HL-60 (cell line): Measurements from ENCODE around the gene WDR37.
A peak's percentile ranks its signal among the peaks of the same experiment; 100 is the strongest.

ENCODE experiments used
- DNase-seq, 2 experiments: peaks; one replicate each; pipeline ENCODE4 v3.0.0-alpha.2; 2010 to 2020; ENCODE audit warnings: low read depth in 1 of 2, low spot score in 1 of 2
- H3K27ac ChIP-seq: fragments of 250-450 bp; sonication (Bioruptor Pico); replicated peaks from 2 replicates; pipeline ENCODE4 v1.5.1; 2020; ENCODE audit warnings: mild to moderate bottlenecking, moderate library complexity
- H3K27me3 ChIP-seq: fragments of 250-450 bp; sonication (Bioruptor Pico); 2 replicates; pipeline ENCODE4 v1.5.1; 2021; ENCODE audit warnings: mild to moderate bottlenecking, moderate library complexity; ENCODE audit not compliant: insufficient read depth, poor library complexity, severe bottlenecking
- H3K4me3 ChIP-seq: replicated peaks from 2 replicates; pipeline ENCODE4 v1.5.1; 2011; ENCODE audit warnings: mild to moderate bottlenecking, control low read depth, low read length; ENCODE audit not compliant: insufficient read depth
- GABPA ChIP-seq: IDR thresholded peaks from 2 replicates; pipeline ENCODE4 v1.6.1; 2012; ENCODE audit warnings: low read depth
- POLR2AphosphoS5 ChIP-seq: IDR thresholded peaks from 2 replicates; pipeline ENCODE4 v1.6.1; 2012; ENCODE audit warnings: low read depth
- SPI1 ChIP-seq: IDR thresholded peaks from 2 replicates; pipeline ENCODE4 v1.6.1; 2012; ENCODE audit warnings: low read depth, mild to moderate bottlenecking, borderline replicate concordance
- TF ChIP-seq, protein P1 (sequence below): IDR thresholded peaks from one replicate; pipeline ENCODE4 v1.5.1; 2011; ENCODE audit warnings: low read length, control low read depth, inconsistent platforms; ENCODE audit not compliant: insufficient read depth
- TF ChIP-seq, protein P2 (sequence below): IDR thresholded peaks from 2 replicates; pipeline ENCODE4 v1.6.1; 2012; ENCODE audit warnings: low read depth; ENCODE audit not compliant: insufficient replicate concordance

WDR37 gene

DNA sequence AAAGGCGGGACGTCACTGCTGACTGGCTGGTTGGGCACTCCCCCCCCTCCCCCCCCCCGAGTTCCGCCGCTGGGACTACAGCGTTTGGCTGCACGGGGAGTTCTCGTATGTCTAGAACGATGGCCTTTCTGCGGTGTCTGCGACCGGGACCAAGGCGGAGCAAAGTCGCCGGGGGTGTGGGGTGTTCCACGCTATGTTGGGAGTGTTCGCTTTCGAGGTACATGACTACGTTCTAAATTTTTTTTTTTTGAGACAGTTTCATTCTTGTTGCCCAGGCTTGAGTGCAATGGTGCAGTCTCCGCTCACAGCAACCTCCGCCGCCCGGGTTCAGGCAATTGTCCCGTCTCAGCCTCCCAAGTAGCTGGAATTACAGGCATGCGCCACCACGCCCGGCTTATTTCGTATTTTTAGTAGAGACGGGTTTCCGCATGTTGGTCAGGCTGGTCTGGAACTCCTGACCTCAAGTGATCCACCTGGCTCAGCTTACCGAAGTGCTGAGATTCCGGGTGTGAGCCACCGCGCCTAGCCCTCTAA, 6.7 kb upstream of the WDR37 start:
- Histone ChIP-seq H3K27ac (peak overlapping the region; percentile 93), H3K4me3 (peak overlapping the region; percentile 56), H3K27me3 (no peaks in the 10 kb centered on the region)
- no peak for DNase-seq
- TF ChIP-seq SPI1 (no peak), GABPA (no peak), POLR2AphosphoS5 (no peak)
- TF ChIP-seq, protein P1, sequence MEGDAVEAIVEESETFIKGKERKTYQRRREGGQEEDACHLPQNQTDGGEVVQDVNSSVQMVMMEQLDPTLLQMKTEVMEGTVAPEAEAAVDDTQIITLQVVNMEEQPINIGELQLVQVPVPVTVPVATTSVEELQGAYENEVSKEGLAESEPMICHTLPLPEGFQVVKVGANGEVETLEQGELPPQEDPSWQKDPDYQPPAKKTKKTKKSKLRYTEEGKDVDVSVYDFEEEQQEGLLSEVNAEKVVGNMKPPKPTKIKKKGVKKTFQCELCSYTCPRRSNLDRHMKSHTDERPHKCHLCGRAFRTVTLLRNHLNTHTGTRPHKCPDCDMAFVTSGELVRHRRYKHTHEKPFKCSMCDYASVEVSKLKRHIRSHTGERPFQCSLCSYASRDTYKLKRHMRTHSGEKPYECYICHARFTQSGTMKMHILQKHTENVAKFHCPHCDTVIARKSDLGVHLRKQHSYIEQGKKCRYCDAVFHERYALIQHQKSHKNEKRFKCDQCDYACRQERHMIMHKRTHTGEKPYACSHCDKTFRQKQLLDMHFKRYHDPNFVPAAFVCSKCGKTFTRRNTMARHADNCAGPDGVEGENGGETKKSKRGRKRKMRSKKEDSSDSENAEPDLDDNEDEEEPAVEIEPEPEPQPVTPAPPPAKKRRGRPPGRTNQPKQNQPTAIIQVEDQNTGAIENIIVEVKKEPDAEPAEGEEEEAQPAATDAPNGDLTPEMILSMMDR = no peak
- TF ChIP-seq, protein P2, sequence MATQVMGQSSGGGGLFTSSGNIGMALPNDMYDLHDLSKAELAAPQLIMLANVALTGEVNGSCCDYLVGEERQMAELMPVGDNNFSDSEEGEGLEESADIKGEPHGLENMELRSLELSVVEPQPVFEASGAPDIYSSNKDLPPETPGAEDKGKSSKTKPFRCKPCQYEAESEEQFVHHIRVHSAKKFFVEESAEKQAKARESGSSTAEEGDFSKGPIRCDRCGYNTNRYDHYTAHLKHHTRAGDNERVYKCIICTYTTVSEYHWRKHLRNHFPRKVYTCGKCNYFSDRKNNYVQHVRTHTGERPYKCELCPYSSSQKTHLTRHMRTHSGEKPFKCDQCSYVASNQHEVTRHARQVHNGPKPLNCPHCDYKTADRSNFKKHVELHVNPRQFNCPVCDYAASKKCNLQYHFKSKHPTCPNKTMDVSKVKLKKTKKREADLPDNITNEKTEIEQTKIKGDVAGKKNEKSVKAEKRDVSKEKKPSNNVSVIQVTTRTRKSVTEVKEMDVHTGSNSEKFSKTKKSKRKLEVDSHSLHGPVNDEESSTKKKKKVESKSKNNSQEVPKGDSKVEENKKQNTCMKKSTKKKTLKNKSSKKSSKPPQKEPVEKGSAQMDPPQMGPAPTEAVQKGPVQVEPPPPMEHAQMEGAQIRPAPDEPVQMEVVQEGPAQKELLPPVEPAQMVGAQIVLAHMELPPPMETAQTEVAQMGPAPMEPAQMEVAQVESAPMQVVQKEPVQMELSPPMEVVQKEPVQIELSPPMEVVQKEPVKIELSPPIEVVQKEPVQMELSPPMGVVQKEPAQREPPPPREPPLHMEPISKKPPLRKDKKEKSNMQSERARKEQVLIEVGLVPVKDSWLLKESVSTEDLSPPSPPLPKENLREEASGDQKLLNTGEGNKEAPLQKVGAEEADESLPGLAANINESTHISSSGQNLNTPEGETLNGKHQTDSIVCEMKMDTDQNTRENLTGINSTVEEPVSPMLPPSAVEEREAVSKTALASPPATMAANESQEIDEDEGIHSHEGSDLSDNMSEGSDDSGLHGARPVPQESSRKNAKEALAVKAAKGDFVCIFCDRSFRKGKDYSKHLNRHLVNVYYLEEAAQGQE = no peak

DNA sequence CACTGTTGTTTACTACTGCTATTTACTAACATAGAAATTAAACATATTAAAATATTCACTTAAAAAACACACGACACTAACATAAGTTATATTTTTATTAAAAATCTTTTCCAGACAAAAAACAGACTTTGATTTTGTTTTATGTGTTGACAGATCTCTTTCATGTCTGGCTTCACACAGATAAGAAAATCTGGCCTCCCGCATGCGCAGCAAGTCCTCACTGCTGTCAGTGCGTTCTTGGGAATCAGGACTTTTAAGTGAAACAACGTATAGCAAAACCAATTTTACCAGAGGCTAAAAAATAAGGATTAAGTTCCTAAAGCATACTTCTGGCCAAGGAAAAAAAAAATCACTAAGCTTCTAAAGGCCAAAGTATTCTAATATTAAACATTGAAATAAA, 6.0 kb upstream of the WDR37 start:
- no peak for DNase-seq
- peak overlapping the region; percentile 93 for H3K27ac ChIP-seq
- peak overlapping the region; percentile 56 for H3K4me3 ChIP-seq
- no peak for TF ChIP-seq GABPA
- TF ChIP-seq, protein P1 = no peak
- TF ChIP-seq, protein P2 = no peak
- TF ChIP-seq SPI1 = no peak
- TF ChIP-seq POLR2AphosphoS5 = no peak
- no peaks in the 10 kb centered on the region for H3K27me3 ChIP-seq

DNA sequence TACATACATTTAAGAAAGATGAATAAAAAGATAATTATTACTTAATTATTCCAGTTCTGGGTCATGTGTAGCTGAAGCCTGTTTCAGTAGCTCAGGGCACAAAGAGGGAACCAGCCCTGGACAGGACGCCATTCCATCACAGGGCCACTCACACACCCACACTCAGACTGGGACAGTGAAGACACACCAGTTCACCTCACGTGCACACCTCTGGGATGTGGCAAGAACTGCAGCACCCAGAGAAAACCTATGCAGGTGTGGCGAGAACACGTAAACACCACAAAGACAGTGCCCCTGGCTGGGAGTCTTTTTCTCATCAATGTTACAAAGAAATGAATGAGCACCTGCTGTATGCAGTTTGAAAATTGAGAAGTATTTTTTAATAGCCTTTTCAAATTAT, 5.6 kb upstream of the WDR37 start:
- peak in 1 of 2 experiments; percentile 35 for DNase-seq
- H3K27ac ChIP-seq = no peak overlapping the region
- H3K27me3 ChIP-seq = no peaks in the 10 kb centered on the region
- peak overlapping the region; percentile 56 for H3K4me3 ChIP-seq
- no peak for TF ChIP-seq POLR2AphosphoS5

DNA sequence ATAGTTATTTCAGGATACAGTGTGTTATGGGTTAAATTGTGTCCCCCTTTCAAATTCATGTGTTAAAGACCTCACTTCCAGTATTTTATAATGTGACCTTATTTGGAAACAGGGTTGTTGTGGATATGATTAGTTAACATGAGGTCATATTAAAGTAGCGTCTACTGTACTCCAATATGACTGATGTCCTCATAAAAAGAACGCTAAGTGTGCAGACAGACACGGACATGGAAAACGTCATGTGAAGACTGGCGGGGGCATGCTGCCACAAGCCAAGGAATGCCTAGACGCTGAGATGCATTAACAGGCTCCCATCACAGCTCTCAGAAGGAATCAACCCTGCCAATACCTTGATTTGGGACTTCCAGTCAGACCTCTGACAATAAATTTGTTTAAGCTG, 1.5 kb upstream of the WDR37 start:
- no peak for DNase-seq
- peak overlapping the region; percentile 94; the same call in 1 of the 2 replicates for H3K27ac ChIP-seq
- H3K4me3 ChIP-seq = peak overlapping the region; percentile 95

More for the DNA sequence above, 1.5 kb upstream of the WDR37 start:
- TF ChIP-seq, protein P2 = no peak
- TF ChIP-seq POLR2AphosphoS5 (no peak), GABPA (no peak), SPI1 (no peak)
- TF ChIP-seq, protein P1 = no peak
- H3K27me3 ChIP-seq = no peaks in the 10 kb centered on the region
